Esophagus muscularis mucosa (tissue), 4 donors: ENCODE results near the gene TOMM20.

Experiments used
- EP300 ChIP-seq: sonication (generic); formaldehyde crosslinking; IDR thresholded peaks from one replicate; pipeline ENCODE4 v1.6.1; 2017; ENCODE audit warnings: antibody characterized with exemption
- POLR2A ChIP-seq: fragments of 450-650 bp; IDR thresholded peaks from one replicate; pipeline ENCODE4 v1.6.1; 2017; ENCODE audit warnings: antibody characterized with exemption, moderate library complexity, mild to moderate bottlenecking, low read depth
- POLR2AphosphoS5 ChIP-seq, 2 donors: sonication (generic); formaldehyde crosslinking; IDR thresholded peaks; one replicate each; pipeline ENCODE4 v1.6.1; 2017; ENCODE audit warnings: antibody characterized with exemption in 2 of 2
- TF ChIP-seq, protein P1 (sequence below), 3 experiments: fragments of 200-600 bp in 2 of 3; fragments of 450-650 bp in 1 of 3; sonication (generic) in 2 of 3; IDR thresholded peaks; one replicate each; pipeline ENCODE4 v1.5.1; 2017 to 2019; ENCODE audit warnings: antibody characterized with exemption in 3 of 3, mild to moderate bottlenecking in 2 of 3, moderate library complexity in 1 of 3

DNA sequence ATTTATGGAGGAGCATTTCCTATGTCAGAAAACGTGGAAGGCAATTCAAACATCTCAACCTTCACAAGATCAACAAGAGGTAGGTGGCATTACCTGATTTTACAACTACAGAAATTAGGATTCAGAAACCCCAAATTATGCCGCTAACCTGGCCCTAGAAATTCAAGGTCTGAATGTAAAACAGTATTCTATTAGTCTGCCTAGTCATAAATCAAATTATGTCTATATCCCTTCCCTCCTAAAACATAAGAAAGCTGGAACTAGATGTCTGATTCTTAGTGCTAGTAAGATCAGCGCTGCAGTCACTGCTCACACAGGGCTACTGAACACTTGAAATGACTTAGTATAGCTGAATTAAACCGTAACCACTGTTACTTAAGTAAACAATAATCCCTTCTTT is 1.4 kb downstream of the TOMM20 start:
- TF ChIP-seq, protein P1, sequence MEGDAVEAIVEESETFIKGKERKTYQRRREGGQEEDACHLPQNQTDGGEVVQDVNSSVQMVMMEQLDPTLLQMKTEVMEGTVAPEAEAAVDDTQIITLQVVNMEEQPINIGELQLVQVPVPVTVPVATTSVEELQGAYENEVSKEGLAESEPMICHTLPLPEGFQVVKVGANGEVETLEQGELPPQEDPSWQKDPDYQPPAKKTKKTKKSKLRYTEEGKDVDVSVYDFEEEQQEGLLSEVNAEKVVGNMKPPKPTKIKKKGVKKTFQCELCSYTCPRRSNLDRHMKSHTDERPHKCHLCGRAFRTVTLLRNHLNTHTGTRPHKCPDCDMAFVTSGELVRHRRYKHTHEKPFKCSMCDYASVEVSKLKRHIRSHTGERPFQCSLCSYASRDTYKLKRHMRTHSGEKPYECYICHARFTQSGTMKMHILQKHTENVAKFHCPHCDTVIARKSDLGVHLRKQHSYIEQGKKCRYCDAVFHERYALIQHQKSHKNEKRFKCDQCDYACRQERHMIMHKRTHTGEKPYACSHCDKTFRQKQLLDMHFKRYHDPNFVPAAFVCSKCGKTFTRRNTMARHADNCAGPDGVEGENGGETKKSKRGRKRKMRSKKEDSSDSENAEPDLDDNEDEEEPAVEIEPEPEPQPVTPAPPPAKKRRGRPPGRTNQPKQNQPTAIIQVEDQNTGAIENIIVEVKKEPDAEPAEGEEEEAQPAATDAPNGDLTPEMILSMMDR (IDR thresholded peaks at IDR 0.05) = no peak
- TF ChIP-seq POLR2AphosphoS5 (IDR thresholded peaks at IDR 0.05) (no peak), EP300 (no peak), POLR2A (no peak)
